GM21825 (cell line): ENCODE measurements around the gene FRMD6.
"Not testable (repeated sequence)": the region's sequence is repeated elsewhere in the genome, so short reads cannot be mapped to it uniquely, and the experiment has no call there.

Source experiments
- ATAC-seq: cut with Tn5 transposase; IDR thresholded peaks from one replicate; pipeline ENCODE4 v1.9.1; 2021; ENCODE audit warnings: mild to moderate bottlenecking, moderate library complexity; ENCODE audit not compliant: unreplicated experiment

FRMD6 gene

DNA sequence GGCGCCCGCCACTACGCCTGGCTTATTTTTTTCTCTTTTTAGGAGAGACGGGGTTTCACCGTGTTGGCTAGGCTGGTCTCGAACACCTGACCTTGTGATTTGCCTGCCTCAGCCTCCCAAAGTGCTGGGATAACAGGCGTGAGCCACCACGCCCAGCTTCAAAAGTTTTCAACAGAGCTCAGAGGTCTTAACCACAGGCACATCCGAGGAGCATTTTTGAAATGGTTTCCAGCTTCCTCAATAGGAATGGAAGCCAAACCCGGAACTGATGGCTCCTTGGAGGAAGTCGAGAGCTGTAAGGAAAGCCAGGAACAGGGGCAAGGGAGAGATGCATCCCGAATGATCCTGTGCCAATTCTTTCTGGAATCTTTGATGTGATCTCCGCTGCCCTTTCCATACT, 114.0 kb downstream of the FRMD6 start:
- ATAC-seq: not testable (repeated sequence)

DNA sequence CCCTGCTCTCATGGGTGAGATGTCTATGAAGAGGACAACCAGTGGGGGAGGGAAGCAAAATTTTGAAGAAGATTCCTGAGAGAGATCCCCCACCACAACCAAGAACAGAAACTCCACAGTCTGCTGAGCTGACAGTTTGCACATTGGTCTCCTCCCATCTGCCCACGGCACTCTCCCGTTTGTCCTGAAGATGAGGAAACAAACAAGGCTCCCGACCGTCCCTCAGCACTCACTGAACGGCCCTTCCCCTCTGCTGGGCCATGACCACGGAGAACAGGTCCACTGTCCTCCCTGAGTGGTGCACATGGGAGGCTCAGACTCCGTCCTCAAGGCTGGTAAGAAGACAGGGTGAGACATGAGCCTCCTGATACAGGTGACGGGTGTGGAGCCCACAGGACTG, 114.9 kb downstream of the FRMD6 start:
- ATAC-seq: not testable (repeated sequence)

DNA sequence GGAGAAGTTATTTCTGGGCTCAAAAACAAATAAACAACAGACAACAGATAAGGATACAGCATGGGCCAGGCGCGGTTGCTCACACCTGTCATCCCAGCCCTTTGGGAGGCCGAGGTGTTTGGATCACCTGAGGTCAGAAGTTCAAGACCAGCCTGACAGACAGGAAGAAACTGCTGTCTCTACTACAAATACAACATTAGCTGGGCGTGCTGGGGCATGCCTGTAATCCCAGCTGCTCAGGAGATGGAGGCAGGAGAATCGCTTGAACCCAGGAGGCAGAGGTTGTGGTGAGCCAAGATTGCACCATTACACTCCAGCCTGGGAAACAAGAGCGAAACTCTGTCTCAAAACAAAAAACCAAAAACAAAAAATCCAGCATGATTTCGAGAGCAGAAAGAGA, 117.6 kb downstream of the FRMD6 start:
- ATAC-seq: not testable (repeated sequence)

DNA sequence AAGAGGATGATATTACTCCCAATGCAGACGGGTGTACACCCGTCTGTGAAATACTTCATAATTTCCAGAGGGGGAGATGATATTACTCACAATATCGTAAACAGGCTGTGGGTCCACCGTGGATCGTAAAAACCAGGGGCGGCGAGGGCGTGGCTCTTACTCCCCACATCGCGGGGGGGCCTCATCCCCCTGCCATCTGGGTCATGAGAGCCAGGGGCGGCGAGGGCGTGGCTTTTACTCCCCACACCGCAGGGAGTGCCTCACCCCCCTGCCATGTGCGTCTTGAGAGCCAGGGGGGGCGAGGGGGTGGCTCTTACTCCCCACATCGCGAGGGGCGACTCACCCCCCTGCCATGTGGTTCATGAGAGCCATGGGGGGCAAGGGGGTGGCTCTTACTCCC, 122.5 kb downstream of the FRMD6 start:
- ATAC-seq: no peak

- no peak for ATAC-seq
Measured at GRCh38 chr14:51776102-51776894, 124.6 kb downstream of the FRMD6 start.

GRCh38 chr14:51780006-51780692, 128.4 kb downstream of the FRMD6 start:
- ATAC-seq: no peak
